HG03521 (cell line): ENCODE measurements around the gene PHLPP1.

Experiments used
- ATAC-seq: cut with Tn5 transposase; IDR thresholded peaks from one replicate; pipeline ENCODE4 v1.9.1; 2021; ENCODE audit warnings: mild to moderate bottlenecking, moderate library complexity; ENCODE audit not compliant: unreplicated experiment

Gene PHLPP1

DNA sequence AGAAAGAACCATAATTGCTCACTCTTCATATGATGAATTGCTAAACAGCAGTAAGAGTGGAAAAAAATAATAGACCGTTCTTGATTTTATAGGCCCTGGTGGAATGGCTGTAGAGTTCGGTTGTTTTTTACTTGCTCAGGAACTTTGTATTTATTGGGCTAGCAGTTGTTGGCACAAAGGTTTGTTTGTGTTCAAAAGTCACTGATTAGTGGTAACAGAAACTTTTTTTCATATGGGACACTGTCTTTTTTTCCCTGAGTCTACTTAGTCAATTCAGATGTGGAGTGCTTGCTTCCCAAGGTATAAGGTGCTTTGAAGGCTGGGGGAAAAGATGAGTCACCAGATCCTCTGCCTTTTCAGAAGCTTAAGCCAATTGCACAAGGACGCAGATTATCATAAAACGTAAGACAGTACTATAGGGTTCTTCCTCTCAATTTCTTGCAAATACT is 25.8 kb downstream of the PHLPP1 start:
- no peak for ATAC-seq

DNA sequence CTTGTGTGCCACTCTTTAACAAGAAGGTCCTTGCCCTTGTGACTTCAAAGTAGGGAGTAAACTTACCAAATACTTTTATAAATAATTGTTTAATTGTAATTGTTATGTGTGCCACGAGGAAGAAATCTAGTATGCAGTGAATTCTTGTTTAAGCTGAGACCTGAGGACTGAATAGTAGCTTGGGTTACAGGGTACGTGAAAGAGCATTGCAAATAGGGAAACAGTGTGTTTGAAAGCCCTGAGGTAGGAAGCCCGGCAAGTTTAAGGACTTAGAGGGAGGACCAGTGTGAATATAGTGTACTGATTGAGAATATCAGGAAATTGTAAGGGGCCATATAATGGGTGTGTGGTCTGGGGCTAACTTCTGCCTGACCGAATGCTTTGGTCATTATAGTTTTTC is 26.2 kb downstream of the PHLPP1 start:
- ATAC-seq = no peak

GRCh38 chr18:62744076-62744968 is 29.0 kb downstream of the PHLPP1 start:
- ATAC-seq = peak; percentile 59

DNA sequence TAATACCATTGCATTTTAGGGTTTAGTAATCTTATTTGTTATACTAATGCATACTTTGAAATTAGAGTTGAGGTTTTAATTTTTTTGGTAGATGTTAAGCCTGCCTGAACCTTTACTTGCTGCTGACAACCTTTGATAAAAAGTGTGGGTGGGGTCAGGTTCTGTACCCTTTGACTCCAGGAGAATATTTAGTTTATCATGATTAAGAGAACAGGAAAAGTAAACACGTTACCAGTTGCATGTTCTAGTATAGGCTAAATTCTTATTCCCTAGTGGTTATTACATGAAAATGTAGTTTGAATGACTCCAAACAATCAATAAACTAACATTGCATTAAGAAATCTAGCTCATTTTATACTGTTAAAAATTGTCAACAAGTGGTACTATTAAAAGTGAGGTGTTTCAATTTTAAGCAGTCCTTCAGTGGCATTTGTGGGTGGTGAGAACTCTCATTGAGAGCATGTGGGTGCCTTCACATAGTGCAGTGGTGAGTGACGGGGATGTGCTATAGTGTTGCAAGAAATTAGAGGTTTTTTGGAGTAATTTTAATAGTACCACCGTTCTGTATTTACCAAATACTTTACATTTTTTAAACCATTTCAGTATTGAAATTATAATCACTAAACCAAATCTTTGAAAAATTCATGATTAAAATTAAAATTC is 29.9 kb downstream of the PHLPP1 start:
- ATAC-seq = no peak

DNA sequence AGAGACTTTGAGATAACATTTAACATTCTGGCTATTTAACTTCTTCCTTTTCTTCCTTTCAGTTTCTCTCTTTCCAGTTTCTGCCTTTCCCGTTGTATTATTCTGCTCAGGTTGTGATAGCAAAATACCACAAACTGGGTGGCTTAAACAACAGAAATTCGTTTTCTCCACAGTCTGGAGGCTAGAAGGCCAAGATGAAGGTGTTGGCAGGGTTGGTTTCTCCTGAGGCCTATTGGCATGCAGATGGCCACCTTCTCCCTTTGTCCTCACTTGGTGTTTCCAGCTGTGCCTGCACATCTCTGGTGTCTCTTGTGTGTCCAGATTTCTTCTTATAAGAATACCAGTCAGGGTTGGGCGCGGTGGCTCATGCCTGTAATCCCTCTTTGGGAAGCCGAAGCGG is 34.0 kb downstream of the PHLPP1 start:
- ATAC-seq = no peak

GRCh38 chr18:62751341-62751821 is 36.0 kb downstream of the PHLPP1 start:
- no peak for ATAC-seq

- no peak for ATAC-seq
These were observed 36.6 kb downstream of the PHLPP1 start for GRCh38 chr18:62751977-62752376.

GRCh38 chr18:62754026-62754425 is 38.7 kb downstream of the PHLPP1 start:
- no peak for ATAC-seq

DNA sequence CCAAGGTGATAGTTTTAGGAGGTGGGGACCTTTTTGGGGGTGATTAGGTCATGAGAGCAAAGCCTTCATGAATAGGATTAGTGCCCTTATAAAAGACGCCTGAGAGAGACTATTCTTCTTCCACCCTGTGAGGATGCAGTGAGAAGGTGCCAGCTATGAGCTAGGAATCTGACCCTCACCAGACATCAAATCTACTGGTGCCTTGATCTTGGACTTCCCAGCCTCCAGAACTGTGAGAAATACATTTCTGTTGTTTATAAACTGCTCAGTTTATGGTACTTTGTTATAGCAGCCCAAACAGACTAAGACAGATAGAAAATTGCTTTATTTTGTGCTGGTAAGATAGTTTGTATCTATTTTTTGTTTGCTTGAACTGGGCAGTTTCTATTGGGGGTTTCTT is 40.1 kb downstream of the PHLPP1 start:
- ATAC-seq = no peak

- no peak for ATAC-seq
These were observed 40.6 kb downstream of the PHLPP1 start for GRCh38 chr18:62755946-62756345.

DNA sequence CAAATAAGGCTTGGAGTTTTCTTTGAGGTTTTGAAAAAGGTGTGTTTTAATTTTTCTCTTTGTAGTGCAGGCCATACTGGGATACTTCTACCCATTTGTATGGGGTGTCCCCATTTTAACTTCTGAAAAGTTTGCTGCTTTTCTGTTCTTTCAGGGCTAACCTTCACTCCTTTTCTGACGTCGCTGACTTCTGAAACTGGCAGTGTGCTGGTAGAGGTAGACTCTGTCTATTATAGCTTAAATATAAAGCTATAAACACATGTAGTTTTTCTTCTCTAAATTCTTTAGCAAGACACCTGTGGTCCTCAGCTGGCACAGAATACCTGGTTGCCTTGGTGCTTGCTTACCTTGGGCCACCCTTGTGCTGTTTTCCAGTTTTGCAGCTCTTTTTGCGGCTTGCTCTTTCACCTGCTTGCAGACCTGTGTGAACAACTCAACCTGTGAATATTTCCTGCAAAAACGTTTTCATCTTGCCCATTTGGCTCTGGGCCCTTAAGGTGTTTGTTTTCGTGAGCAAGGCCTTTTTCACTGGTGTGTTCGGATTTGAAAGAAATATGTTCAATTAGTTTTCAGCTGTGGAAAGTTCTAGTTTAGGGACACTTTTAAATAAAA is 42.2 kb downstream of the PHLPP1 start:
- no peak for ATAC-seq

DNA sequence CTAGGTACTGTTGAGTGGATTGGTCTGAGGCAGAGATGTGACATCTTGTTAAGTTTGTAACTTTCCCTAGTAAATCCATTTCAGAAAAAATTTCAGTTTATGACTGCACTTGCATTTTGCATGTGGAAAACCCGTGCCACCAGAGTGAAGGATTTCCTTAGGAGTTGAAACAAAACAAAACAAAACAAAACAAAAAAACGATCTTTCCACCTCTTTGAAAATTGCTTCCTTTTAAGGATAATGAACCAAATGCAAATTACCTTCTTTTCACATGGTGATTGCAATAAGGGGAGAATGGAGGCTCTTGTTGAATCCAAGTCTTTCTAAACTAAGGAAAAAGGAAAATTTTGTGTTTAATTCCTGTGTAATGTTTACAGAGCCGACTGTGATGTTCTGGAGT is 43.2 kb downstream of the PHLPP1 start:
- ATAC-seq = no peak

DNA sequence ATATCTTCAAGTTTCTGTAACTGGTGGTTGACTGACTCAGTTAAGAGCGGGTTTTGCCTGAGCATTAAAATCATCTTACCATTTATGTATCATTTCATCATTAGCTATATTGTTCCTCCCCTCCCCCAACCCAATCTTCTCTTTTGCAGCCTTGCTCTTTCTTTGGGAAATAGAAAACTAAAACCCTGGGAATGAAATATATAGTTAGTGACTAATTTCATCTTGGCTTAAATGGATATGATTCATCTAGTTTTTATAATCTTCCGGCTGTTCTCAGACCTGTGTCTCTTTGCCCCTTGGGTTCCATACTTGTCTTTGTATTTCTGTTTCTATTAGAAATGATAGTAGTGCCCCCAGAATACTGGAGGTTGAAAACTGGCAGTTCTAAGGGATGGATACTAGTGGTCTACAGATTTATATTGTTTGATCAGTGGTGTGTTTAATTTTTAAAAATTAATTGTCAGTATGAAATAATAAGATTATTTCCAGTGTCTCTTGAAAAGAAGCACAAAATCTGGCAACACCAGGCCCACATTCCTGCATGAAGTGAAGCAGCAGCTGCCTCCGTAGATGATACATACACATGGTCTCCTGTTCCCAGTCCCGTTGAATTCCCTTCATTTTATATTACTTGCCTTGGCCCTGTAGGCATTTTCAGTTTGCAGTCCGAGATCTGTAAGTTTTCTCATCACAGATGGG is 44.5 kb downstream of the PHLPP1 start:
- ATAC-seq = no peak

DNA sequence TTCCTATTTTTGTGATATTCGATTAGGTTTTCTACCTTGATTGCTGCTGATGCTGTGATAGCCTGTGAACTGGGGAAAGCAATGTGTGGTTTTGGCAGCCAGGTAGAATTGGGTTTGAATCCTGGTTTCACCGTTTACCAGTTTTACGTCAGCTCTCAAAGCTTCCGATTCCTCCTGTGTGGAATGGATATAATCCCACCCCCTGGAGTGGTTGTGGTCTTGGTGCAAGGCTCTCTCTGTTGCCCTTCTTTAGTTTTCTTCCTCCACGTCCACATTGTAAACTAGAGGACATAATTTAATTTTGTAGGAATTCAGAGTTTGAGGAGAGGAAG is 45.0 kb downstream of the PHLPP1 start:
- ATAC-seq = no peak

DNA sequence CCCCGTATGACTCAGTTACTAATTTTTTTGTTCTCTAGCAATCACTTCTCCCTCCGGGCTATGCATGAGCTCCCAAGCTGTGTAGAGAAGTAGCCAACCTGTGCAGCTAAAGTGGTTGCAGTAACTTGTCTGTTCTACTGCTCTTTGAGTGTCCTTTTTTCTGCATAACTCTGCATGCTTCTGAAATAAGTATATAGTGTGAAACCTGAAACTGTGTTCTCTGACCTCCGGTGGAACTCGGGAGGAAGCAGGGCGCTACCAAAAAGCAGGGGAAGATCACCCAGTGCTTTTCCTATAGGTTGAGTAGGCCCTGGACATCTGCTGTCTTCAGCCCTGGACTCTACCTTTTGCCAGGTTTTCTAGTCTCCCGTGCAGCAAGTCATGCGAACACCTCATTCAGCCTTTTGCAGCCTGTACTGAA is 47.8 kb downstream of the PHLPP1 start:
- no peak for ATAC-seq

- ATAC-seq = no peak
These were observed 50.9 kb downstream of the PHLPP1 start for GRCh38 chr18:62766266-62766665.

DNA sequence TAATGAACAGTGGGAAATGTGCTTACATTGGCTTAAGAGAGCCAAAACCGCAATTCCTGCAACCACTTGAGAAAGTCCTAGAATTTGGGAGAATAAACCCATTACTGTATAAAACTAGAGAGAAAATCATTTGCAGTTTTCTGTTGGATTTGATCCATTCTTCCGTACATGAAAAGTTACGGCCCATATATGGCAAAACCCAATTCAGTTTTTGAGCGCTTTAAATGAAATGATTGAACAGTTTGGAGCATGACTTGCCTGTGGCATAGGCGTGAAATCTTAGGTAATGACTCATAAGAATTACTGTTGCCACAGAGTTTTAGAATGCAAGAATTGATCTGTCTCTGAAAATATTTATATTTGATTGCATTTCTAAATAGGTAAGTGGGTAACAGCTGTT is 52.0 kb downstream of the PHLPP1 start:
- ATAC-seq = no peak

DNA sequence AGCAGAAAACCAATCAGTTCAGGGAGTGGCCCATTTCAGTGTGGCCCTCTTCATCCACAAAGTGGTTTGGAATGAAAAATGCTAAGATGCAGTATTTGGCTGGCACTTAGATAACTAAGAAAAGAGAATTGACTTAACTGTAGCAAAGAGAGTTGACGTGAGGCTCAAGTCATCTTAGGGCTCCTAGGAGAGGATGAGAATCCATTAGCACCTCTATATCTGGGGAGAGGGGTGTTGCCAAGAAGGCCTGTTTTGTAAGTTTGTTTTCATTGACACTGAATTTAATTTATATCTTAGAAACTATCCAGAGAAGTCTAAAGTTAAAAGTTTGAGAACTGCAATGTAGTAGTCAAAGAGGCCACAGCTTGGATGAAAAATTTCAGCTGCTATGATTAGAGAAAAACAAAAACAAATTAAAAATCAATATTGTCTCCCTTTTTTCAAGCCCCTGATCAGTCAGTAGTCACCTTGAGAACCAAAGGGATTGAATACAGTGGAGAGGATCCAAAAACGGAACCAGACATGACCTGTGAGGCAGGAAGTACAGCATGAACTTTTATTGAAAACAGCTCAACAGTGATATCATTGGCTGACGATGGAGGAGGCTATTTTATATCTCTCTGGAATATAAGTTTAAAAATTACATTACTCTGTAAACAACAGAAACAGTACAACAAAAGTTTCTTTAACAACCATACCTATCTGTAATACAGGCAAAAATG is 52.7 kb downstream of the PHLPP1 start:
- no peak for ATAC-seq

DNA sequence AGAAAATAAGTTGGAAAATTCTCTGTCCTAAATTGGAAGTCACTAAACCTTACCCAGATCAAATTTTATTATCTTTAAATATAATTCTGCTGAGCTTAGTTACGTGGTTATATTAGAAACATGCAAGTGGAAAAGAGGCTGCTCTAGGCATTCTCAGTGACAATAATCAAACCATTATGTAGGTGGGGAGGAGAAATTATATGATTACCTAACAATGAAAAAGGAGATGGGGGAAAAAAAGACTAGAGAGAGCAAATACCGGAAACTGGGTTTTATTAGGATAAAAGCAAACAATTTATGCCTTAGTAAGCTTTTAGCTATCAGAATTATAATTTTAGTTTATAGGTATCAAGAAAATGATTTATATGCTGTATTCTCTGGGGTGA is 53.2 kb downstream of the PHLPP1 start:
- ATAC-seq = no peak

DNA sequence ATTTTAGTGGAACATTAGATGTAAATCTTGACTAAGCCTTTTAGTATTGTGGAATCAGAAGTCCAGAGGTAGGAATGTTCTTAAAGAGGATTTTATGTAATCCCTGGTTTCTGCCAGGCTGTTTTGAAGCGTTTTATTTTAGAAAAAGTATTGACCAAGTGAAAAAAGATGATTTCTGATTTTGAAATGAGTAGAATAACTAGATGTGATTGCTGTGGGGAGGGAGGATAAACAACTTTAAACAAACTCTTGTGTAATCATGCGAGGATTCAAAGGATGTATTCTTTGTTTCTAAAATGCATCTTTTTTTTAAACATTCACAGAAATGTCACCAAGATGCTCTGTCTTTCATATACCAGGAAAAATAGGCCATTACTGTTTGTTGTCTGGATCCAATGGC is 53.9 kb downstream of the PHLPP1 start:
- ATAC-seq = no peak
